ENCODE measurements around the gene SCAF4.

Gene SCAF4

GRCh38 chr21:31629972-31630711, 101.8 kb downstream of the SCAF4 start:
- DNase-seq, result peak; percentile 3

- no peak for DNase-seq
Measured at GRCh38 chr21:31624961-31625491, 106.9 kb downstream of the SCAF4 start.

GRCh38 chr21:31624181-31624580, 107.7 kb downstream of the SCAF4 start:
- DNase-seq, result no peak

GRCh38 chr21:31623664-31624063, 108.3 kb downstream of the SCAF4 start:
- DNase-seq, result no peak

- no peak for DNase-seq
Measured at GRCh38 chr21:31622397-31622796, 109.5 kb downstream of the SCAF4 start.

Measured in NCI-H1092 (cell line).